ENCODE measurements around the gene SPINK8.
"Not testable (repeated sequence)": the region's sequence is repeated elsewhere in the genome, so short reads cannot be mapped to it uniquely, and the experiment has no call there.

Gene SPINK8

GRCh38 chr3:48333346-48334245 lies at the start of gene SPINK8:
Gene SPINK8 (minus strand): TSS chr3:48333661. CDS start chr3:48328341, 5,320 bp downstream.
- H3K4me3 ChIP-seq (ENCODE audit: low read depth, low read length); DNase-seq (ENCODE audit: low read depth): not testable (repeated sequence)

- DNase-seq (ENCODE audit: low read depth): no peak
- H3K4me3 ChIP-seq (ENCODE audit: low read depth, low read length): no peak overlapping the region
Measured at GRCh38 chr3:48372862-48373435, 39.5 kb upstream of the SPINK8 start.

GRCh38 chr3:48372377-48372770 lies 38.9 kb upstream of the SPINK8 start:
- no peak for DNase-seq (ENCODE audit: low read depth)
- no peak overlapping the region for H3K4me3 ChIP-seq (ENCODE audit: low read depth, low read length)

GRCh38 chr3:48371651-48372376 lies 38.4 kb upstream of the SPINK8 start, which contains the start of gene FBXW12:
Gene FBXW12 (plus strand): TSS chr3:48372219. CDS start chr3:48372768, 549 bp downstream.
- no peak within 1 kb of the TSS for H3K4me3 ChIP-seq (ENCODE audit: low read depth, low read length)
- no peak for DNase-seq (ENCODE audit: low read depth)

GRCh38 chr3:48370333-48370713 lies 36.9 kb upstream of the SPINK8 start:
- no peak for DNase-seq (ENCODE audit: low read depth)
- H3K4me3 ChIP-seq (ENCODE audit: low read depth, low read length): no peak overlapping the region

GRCh38 chr3:48369693-48370332 lies 36.4 kb upstream of the SPINK8 start:
- no peak overlapping the region for H3K4me3 ChIP-seq (ENCODE audit: low read depth, low read length)
- no peak for DNase-seq (ENCODE audit: low read depth)

- no peak for DNase-seq (ENCODE audit: low read depth)
- no peak overlapping the region for H3K4me3 ChIP-seq (ENCODE audit: low read depth, low read length)
Measured at GRCh38 chr3:48367201-48367600, 33.7 kb upstream of the SPINK8 start.

GRCh38 chr3:48364840-48365239 lies 31.4 kb upstream of the SPINK8 start:
- no peak overlapping the region for H3K4me3 ChIP-seq (ENCODE audit: low read depth, low read length)
- DNase-seq (ENCODE audit: low read depth): no peak

GRCh38 chr3:48361928-48362327 lies 28.5 kb upstream of the SPINK8 start:
- no peak overlapping the region for H3K4me3 ChIP-seq (ENCODE audit: low read depth, low read length)
- DNase-seq (ENCODE audit: low read depth): no peak

- H3K4me3 ChIP-seq (ENCODE audit: low read depth, low read length): no peak overlapping the region
- no peak for DNase-seq (ENCODE audit: low read depth)
Measured at GRCh38 chr3:48356419-48356818, 23.0 kb upstream of the SPINK8 start.

- DNase-seq (ENCODE audit: low read depth): no peak
- no peak overlapping the region for H3K4me3 ChIP-seq (ENCODE audit: low read depth, low read length)
Measured at GRCh38 chr3:48353987-48354386, 20.5 kb upstream of the SPINK8 start.

- H3K4me3 ChIP-seq (ENCODE audit: low read depth, low read length): no peak overlapping the region
- DNase-seq (ENCODE audit: low read depth): no peak
Measured at GRCh38 chr3:48352546-48352945, 19.1 kb upstream of the SPINK8 start.

- no peak overlapping the region for H3K4me3 ChIP-seq (ENCODE audit: low read depth, low read length)
- DNase-seq (ENCODE audit: low read depth): no peak
Measured at GRCh38 chr3:48347500-48347899, 14.0 kb upstream of the SPINK8 start.

GRCh38 chr3:48345946-48346572 lies 12.6 kb upstream of the SPINK8 start:
- no peak for DNase-seq (ENCODE audit: low read depth)

GRCh38 chr3:48344867-48345507 lies 11.5 kb upstream of the SPINK8 start:
- no peak for DNase-seq (ENCODE audit: low read depth)
- no peak overlapping the region for H3K4me3 ChIP-seq (ENCODE audit: low read depth, low read length)

More at GRCh38 chr3:48345946-48346572, 12.6 kb upstream of the SPINK8 start:
- H3K4me3 ChIP-seq (ENCODE audit: low read depth, low read length): no peak overlapping the region

- DNase-seq (ENCODE audit: low read depth): no peak
- H3K4me3 ChIP-seq (ENCODE audit: low read depth, low read length): no peak overlapping the region
Measured at GRCh38 chr3:48343432-48343831, 10.0 kb upstream of the SPINK8 start.

- no peak overlapping the region for H3K4me3 ChIP-seq (ENCODE audit: low read depth, low read length)
- peak; percentile 4 for DNase-seq (ENCODE audit: low read depth)
Measured at GRCh38 chr3:48338635-48339034, 5.2 kb upstream of the SPINK8 start.

- not testable (repeated sequence) for H3K4me3 ChIP-seq (ENCODE audit: low read depth, low read length); DNase-seq (ENCODE audit: low read depth)
Measured at GRCh38 chr3:48337536-48337935, 4.1 kb upstream of the SPINK8 start.

GRCh38 chr3:48335286-48335685 lies 1.8 kb upstream of the SPINK8 start:
- DNase-seq (ENCODE audit: low read depth): not testable (repeated sequence)

More at GRCh38 chr3:48335286-48335685, 1.8 kb upstream of the SPINK8 start:
- not testable (repeated sequence) for H3K4me3 ChIP-seq (ENCODE audit: low read depth, low read length)
